ENCODE results near the gene POLR2L.

Gene POLR2L

GRCh38 chr11:853682-854448 lies 11.5 kb upstream of the POLR2L start:
- DNase-seq = no peak

DNA sequence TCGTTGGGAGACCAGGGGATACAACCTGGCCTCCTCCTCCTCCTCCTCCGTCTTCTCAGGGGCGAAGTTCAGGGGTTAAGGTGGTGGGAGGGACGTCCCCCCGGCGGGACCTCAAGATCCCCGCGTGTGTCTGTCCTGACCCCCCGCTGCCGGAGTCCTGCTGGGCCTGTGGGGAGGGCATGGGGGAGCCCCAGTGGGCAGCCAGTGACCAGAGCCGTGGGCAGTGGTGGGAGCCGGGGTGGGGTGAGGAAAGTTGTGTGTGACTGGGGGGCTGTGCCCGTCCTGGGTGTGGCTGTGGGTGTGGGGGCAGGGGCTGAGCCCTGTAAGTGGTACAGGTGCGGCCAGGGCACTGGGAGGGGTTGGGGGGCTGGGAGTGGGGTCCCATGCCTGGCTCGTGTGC lies 10.4 kb upstream of the POLR2L start:
- DNase-seq = no peak

DNA sequence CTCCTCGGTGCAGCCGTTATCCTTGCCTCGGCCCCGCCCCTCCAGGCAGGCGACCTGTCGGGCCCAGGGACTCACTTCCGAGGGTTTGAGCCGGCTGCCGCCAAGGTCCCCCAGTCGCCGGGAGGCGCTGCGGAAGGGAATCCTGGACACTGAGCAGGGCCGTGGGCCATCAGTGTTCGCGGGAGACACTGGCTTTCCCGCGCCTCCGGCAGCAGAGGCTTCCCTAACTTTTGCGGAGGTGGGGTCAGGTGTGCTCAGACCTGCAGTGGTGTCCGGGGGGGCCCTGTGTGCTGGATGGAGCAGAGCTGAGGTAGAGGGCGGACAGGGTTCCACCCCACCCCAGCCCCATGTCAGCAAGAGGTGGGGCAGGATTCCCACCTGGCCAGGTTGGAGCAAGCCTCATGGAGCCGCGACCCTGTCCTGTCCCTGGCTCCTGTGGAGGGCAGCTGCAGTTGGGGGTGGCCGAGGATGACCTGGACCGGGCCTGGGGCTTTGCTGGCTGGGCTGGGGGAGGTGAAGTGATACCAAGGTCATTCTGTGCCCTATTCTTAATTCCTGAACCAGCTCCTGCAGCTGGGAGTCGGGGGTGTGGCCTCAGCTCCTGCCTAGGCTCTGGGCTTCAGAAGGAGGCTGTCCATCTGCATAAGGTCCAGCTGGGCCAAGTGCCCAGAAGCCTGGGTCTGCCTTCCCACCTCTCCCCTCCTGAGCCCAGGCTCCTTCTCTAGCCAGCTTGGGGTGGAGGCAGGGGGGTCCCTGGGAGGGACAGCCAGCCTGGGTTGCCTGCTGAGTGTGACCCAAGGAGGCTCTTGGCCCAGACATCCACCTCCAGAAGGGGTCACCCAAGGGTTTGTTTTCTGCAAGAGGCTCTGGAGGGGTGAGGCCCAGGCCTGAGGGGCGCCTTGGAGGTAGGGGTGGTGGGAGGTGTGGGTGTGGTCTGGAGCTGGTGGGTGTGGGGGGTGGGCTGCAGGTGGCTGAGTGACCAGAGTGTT lies 8.7 kb upstream of the POLR2L start:
- DNase-seq = no peak

- no peak for DNase-seq
Observed at GRCh38 chr11:849951-850774, 7.8 kb upstream of the POLR2L start.

GRCh38 chr11:849104-849824 lies 6.9 kb upstream of the POLR2L start:
- no peak for DNase-seq

DNA sequence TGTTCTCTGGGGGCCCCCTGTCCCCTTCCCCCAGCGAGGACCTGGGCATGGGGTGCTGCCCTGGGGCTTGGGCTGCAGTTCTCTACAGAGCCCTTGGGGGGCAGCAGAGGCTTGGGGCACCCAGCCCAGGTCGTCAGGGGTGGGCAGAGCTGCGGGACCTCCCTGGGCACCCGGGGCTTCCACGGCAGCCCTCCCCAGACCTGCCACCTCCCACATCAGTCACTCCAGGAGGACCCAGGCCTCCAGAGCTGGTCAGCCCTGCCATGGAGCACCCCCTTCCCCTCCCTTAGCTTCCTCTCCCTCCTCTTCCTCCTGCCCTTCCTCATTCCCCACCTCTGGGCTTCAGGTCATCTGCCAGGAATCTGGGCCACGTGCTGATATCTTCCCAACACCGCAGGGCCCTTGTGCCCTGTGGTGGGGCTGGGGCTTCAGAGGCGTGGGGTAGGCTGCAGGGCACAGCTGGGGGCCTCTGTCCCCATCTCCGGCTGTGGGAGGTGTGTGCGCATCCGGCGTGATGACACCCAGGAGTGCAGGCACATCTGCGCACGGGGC lies 6.1 kb upstream of the POLR2L start:
- DNase-seq = no peak

- no peak for DNase-seq
Observed at GRCh38 chr11:847876-848275, 5.5 kb upstream of the POLR2L start.

DNA sequence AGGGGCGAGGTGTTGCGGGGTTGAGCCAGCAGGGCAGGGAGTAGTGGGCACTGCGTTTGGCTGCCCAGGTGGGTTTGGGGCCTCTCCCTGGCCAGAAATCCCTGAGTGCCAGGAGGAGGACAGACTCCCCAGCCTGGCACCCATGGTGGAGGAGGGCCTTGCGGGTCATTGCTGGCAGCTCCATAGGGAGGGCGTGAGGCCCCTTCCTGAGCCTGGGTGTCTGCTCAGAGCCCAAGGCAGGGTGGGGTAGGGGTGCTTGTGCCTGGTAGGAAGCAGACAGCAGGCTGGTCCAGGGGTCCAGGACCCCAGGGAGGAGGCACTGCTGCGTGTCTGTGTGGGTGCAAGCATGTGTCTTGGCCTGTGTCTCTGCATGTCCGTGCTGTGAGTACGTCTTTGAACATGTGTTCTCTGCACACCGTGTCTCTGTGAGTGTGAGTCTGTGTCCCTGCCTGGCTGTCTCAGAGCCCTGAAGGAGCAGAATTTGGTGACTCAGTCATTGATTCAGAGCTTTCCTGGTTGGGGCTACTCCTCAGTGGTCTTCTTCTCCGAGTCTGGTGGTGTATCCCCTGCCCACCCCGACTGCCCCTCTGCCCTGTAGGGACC lies 4.3 kb upstream of the POLR2L start:
- no peak for DNase-seq

DNA sequence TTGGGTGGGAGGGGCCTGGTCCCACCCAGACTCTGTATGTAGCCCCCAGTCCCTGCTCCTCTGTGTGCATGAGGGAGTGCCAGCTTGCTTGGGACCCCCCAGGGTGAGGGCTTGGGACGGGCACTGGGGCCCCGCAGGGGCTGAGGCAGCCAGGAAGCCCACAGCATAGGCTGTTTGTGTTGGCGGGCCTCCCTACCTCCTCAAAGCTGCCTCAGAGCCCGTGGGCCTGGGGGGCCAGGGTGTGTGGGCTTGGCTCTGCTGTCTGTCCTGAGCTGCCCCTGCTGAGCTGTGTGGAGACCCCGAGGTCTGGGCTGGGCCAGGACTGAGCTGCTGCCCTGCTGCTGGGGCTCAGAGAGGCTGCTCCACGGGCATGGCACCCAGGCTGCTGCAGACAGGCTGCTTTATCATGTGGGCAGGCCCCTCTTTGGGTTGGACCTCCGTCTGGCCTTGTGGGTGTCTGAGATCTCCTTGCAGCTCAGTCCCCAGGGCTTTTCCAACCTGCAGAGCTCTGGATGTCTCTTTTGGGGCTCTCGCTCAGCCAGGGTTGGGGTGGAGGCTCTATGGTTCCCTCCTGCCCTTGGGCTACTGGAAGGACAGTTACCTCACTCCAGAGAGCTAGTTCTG lies 3.7 kb upstream of the POLR2L start:
- DNase-seq = no peak

DNA sequence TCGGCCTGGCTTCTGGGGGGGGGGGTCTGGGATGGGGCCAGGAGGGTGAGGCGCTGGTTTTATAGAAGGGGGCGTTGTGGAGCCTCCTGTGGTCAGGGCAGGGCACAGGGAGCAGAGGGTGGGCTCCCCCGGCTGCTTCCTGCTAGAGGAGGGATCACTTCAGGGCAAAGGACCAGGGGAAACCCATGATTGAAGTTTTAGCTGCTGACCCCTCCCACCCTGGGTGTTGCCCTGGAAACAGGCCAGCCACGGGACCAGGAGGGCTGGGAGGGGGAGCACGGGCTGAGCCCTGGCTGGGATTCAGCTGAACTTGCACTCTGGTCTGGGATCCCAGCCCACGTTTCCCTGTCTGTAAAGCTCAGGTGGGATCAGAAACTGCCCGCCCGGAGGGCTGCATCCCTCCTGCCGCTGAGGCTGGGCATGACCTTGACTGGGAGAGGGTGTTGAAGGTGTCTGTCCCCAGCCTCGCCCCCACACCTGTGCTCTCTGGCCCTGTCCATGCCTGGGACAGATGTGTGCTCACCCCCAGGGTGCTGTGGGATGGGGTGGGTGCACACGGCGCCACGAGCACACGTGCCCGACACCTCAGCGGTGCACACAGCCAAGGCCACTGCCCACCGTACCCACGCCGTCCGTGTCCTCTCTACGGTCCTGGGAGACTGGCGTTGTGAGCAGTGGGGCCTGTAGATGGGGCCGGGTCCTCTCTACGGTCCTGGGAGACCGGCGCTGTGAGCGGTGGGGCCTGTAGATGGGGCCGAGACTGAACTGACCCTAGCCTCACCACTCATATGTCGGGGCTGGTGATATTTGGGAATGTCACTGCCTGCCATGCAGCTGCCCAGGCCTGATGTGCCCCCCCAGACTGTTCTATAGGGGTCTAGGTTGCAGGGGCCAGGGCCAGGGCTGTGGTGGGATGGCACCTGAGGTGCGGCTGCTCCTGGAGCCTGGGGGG lies 2.6 kb upstream of the POLR2L start:
- peak; percentile 58 for DNase-seq

DNA sequence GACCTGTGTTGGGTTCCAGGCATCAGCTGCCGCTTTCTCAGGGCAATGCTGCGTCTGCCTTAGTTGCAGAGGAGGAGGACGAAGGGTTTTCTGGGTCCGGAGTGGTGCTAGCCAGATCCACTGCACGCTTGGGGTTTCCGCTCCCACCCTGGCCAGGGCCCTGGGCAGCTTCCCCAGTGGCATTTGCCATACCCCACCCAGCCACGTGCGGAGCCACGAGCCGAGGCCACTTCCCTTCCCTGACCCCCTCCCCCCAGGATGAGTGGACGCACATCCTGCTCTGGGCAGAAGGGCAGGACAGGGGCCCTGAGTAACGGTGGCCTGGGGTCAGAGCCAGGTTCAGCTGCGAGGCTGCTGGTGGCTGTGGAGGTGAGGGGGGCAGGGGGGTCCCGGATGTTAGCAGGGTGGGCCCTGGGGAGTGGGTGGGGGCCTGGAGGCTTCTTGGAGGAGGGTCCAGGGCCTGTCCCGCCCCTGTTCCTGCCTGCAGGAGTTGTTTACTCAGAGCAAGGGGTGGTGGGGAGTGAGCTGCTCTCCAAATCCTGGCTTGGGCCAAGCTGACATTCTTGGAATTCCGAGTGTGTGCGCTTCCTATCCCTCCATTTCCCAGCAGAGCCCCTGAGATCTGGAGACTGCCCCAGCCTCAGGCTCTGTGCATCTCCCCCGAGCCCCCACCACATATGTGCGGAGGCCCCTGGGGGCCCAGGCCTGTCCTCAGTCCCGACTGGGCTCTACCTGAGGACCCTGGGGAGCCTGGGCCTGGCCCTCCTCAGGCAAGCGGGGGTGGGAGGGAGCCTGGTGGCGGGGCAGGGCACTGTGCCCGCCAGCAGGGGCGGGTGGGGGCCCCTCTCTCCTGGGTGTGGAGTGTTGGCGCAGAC lies 1.7 kb upstream of the POLR2L start:
- peak; percentile 52 for DNase-seq

- DNase-seq = no peak
Observed at GRCh38 chr11:843086-843734, 881 bp upstream of the POLR2L start.

DNA sequence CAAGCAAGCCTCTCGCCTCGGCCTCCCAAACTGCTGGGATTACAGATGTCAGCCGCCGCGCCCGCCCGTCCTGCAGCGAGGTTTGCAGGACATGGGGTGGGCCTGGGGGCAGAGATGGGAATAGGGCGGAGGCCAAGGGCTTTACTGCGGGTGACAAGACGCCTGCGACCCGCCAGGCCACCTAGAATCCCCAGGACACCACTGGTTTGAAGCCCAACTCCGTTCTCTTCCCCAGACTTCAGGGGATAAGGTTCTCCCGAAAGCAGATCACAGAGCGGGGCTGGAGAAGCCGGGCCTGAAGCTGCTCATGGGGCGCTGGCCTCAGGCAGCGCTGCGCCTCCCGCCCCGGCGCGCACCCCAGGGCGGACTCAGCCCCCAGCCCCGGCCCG lies 354 bp downstream of the POLR2L start:
- DNase-seq = no peak

- DNase-seq = no peak
Observed at GRCh38 chr11:839875-840617, 2.3 kb downstream of the POLR2L start.

DNA sequence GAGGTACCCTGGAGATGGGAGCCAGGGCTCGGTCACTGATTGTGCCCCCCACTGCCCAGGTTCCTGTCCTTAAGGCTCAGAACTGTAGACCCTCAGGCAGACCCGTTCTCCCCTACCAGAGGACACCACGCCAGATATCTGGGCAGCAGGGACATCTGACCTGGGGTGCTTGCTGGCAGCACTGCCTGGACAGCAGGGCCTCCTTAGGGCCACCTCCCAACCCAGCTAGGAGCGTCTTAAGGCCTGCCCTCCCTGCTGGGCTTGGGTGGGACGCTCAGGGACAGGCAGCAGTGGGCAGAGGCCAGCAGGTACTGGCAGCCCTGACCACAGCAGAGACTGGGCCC lies 3.1 kb downstream of the POLR2L start:
- DNase-seq = no peak

DNA sequence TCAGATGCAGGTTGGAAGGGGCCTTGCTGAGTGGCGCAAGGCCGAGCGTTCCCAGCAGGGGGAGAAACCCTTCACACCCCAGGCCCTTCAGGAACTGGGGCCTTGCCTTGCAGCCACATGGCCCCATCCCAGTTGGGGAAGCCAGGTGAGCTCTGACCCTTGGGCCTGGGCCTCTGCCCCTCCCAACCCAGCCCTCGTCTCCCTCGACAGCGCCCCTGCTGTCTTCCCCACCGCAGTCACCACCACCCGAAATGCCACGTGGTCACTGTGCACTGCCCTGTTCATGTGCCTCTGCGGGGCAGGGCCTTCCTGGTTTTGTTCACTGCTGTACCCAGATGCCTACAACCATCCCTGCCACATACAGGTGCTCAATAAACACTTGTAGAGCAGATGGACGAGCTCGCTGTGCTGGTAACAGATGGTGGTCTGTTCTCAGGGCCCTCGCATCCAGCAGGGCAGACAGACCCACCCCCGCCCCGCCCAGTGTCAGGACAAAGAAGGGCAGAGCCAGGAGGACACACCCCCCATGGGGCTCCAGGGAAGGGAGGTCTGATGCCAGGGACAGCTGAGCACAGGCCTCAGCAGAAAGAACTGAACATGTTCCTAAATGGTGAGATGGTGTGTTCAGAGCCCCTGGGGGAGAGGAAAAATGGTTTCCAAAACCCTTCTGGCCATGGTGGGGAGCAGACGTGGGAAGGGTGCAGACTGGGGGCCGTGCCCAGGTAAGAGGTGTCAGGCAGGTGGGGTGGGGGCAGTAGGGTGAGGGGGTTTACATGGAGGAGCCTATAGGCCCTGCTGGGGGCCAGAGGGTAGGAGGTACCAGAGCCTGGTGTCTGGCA lies 3.7 kb downstream of the POLR2L start:
- DNase-seq = no peak

- DNase-seq = no peak
Observed at GRCh38 chr11:837990-838307, 4.4 kb downstream of the POLR2L start.
